Gastrocnemius medialis (tissue), 4 donors: ENCODE results near the gene SOD3.

Experiments used
- CTCF ChIP-seq, 5 experiments: fragments of 450-650 bp in 3 of 5; fragments of 200-600 bp in 2 of 5; sonication (generic) in 2 of 5; IDR thresholded peaks in 4 of 5; conservative IDR thresholded peaks in 1 of 5; 1 replicate in 4 of 5; 2 replicates in 1 of 5; pipeline ENCODE4 v1.5.1; 2016 to 2019; ENCODE audit warnings: antibody characterized with exemption in 5 of 5, mild to moderate bottlenecking in 3 of 5, moderate library complexity in 3 of 5
- POLR2A ChIP-seq, 2 donors: fragments of 450-650 bp; IDR thresholded peaks; one replicate each; pipeline ENCODE4 v1.6.1; 2017; ENCODE audit warnings: antibody characterized with exemption in 2 of 2, mild to moderate bottlenecking in 2 of 2, moderate library complexity in 2 of 2

GRCh38 chr4:24808955-24809354 lies 13.6 kb downstream of the SOD3 start:
- TF ChIP-seq CTCF (IDR thresholded peaks at IDR 0.05 in 4 of 5, conservative IDR thresholded peaks at IDR 0.05 in 1 of 5) (no peak), POLR2A (IDR thresholded peaks at IDR 0.05) (no peak)
